TTC549 (cell line): ENCODE data around the gene ATF1.
"Not testable (repeated sequence)": the region's sequence is repeated elsewhere in the genome, so short reads cannot be mapped to it uniquely, and the experiment has no call there.

ENCODE experiments used
- FAIRE-seq: peaks from 2 replicates; lab custom pipeline; 2012; peaks lifted over from hg19 to GRCh38; lab: Jason Lieb, UNC

Gene ATF1

DNA sequence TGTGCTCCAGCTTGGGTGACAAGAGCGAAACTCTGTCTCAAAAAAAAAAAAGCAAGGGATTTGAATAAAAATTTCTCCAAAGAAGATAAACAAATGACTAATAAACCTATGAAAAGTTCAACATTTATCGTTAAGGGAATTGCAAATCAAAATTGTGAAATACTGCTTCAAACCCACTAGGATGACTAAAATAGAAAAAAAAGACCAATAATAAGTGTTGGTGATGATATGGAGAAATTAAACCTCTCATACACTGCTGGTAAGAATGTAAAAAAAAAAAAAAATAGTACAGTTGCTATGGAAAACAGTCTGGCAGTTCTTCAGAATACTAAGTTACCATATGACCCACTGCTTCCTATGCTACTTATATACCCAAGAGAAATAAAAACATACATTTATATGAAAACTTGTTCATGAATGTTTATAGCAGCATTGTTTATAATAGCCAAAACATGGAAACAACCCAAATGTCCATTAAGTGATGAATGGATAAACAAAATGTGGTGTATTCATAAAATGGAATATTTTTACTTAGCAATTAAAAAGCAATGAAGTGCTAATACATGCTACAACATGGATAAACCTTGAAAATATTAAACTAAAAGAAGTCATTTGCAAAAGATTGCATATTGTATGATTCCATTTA lies 39.5 kb downstream of the ATF1 start:
- no peak for FAIRE-seq

DNA sequence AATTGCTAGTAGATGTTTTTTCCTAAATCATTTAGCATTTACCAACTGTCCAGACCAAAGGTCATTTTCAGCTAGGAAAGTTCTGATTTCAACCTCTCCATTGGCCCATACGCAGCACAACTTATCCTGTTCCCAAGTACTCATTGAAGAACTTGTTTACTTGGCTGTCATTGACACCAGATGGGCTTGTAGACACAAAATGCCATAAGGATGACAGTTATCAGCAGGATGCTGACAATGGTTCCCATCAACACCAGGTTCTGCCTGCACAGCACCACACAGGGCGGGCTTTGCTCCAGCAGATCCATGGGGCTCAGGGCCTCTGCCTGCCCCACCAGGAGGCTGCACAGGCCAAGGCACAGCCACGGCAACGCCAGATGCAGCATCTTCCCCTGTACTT lies 42.3 kb downstream of the ATF1 start:
- no peak for FAIRE-seq

DNA sequence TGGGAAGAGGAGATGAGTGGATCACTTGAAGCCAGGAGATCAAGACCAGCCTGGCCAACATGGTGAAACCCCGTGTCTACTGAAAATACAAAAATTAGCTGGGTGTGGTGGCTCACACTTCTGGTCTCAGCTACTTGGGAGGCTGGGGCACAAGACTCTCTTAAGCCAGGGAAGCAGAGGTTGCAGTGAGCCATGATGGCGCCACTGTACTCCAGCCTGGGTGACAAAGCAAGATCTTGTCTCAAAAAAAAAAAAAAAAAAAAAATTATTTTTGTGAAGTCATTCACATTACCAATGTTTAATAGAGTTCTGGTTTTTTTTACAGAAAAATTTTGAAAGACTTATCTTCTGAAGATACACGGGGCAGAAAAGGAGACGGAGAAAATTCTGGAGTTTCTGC lies 45.2 kb downstream of the ATF1 start:
- not testable (repeated sequence) for FAIRE-seq

DNA sequence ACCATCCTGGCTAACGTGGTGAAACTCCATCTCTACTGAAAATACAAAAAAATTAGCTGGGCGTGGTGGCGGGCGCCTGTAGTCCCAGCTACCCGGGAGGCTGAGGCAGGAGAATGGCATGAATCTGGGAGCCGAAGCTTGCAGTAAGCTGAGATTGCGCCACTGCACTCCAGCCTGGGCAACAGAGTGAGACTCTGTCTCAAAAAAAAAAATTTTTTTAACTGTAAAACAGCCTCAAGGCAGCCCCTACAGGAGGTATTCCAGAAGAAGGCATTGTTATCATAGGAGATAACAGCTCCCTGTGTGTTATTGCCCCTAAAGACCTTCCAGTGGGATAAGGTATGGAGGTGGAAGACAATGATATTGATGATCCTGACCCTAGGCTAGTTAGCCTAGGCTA lies 51.0 kb downstream of the ATF1 start:
- FAIRE-seq = not testable (repeated sequence)

DNA sequence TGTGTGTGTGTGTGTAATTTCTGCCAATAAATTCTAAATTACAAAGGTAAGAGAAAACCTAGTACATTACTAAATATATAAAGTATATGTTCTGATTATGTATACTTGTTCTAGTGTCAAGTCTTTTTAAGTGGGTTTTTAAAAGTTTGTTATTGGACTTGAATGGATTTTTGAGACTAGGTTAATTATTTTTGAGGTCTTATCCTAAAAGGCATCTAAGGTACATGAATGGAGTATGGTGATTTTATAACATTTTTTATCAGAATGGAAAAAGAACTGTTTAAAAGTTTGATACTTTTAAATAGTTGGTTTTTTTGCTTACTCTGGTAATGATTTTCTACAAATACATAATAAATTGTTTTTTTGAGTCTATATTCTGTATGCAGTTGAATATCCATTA lies 56.3 kb downstream of the ATF1 start:
- FAIRE-seq = no peak

DNA sequence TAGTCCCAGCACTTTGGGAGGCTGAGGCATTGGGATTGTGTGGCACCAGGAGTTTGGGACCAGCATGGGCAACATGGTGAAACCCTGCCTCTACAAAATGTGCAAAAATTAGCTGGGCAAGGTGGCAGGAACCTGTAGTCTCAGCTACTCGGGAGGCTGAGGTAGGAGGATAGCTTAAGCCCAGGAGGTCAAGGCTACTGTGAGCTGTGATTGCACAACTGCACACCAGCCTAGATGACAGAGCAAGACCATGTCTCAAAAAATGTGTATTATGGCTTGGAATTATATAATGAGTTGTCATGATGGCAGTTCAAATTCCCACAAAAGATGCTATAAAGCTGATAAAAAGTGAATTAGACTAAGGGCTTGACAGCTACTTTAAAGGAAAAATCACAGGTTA lies 58.2 kb downstream of the ATF1 start:
- no peak for FAIRE-seq

DNA sequence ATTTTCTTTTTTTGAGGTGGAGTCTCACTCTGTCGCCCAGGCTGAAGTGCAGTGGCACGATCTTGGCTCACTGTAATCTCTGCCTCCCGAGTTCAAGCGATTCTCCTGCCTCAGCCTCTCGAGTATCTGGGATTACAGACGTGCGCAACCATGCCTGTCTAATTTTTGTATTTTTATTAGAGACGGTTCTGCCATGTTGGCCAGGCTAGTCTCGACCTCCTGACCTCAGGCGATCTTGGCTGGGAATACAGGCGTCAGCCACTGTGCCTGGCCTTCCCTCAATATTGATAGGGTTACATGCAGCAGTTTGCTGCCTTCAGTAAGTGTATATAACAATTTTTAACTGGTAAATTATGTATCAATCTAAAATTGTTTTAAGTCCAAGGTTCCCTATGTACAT lies 59.8 kb downstream of the ATF1 start:
- FAIRE-seq = not testable (repeated sequence)

DNA sequence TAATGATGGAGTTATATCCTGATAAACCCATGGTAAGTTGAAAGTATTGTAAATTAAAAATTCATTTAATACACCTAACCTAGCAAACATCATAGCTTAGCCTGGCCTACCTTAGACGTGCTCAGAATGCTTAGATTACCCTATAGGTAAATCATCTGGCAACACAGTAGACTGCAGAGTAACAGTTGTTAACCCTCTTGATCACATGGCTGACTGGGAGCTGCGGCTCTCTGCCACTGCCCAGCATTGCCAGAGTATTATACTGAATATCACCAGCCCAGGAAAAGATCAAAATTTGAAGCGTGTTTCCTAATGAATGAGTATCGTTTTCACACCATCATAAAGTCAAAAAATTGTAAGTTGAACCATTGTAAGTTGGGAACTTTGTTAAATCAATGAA lies 61.0 kb downstream of the ATF1 start:
- no peak for FAIRE-seq

DNA sequence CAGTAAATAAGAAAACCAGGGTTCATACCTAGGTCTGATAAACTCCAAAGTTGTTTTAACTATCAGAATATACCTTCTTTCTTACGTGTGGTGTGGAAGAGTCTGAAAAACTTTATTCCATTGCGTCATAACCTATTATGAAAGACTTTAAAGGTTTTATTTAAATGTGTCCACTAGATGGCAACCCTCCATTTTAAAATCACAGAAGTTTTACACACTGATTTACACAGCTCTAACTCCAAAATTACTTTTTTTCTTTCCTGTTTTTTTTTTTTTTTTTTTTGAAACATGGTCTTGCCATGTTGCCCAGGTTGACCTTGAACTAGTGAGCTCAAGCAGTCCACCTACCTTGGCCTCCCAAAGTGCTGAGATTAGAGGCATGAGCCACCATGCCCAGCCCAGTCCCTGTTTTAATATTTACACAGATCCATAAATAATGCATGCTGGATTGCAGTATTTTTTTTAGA lies 61.5 kb downstream of the ATF1 start:
- peak; percentile 89 for FAIRE-seq

DNA sequence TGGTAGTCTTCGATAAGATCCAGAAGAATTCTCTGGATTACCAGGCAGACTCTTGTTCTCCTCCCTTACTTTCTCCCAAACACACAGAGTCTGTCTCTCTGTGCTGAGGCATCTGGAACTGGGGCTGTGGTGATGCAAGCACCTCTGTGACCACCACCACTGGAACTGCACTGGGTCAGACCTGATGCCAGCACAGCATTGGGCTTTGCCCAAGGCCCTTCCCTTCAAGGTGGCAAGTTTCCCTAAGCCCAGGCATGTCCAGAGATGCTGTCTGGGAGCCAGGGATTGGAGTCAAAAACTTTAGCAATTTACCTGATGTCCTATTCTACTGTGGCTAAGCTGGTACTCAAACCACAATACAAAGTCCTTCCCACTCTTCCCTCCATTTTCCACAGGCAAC lies 64.2 kb downstream of the ATF1 start:
- no peak for FAIRE-seq

DNA sequence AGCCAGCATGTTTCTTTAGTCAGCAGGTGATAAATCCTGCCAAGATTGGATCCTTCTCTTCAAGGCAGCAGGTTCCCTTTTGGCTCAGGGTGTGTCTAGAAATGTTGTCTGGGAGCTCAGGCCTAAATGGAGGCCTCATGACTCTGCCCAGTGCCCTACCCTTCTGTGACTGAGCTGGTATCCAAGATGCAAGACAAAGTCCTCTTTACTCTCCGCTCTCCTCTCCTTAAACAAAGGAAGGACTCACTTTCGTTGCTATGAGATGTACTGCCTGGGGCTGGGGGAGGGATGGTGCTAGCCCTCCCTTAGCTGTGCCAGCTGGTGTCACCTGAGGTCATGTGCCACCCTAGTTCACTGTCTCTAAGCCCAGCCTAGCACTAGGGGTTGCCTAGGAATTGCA lies 65.0 kb downstream of the ATF1 start:
- FAIRE-seq = no peak

DNA sequence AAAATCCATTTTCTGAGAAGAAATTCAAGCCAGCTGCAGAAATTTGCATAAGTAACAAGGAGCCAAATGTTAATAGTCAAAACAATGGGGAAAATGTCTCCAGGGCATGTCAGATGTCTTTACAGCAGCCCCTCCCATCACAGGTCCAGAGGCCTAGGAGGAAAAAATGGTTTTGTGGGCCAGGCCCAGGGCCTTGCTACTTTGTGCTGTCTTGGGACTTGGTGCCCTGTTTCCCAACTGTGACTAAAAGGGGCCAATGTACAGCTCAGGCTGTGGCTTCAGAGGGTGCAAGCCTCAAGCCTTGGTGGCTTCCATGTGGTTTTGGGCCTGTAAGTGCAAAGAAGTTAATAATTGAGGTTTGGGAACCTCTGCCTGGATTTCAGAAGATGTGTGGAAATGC lies 69.9 kb downstream of the ATF1 start:
- not testable (repeated sequence) for FAIRE-seq

DNA sequence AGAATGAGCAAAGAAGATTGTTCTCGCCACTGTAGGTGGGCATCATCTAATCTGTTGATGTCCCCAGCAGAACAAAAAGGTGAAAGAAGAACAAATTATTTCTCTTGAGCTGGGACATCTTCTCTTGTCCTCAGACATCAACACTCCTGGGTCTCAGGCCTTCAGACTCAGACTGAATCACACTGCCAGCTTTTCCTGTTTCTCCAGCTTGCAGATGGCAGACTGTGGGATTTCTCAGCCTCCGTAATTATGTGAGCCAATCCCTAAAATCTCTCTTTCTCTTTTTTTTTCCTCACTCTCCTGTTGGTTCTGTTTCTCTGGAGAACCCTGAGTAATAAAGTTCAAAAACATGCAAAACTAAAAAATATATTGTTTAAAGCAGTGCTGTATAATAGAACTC lies 75.1 kb downstream of the ATF1 start:
- no peak for FAIRE-seq

DNA sequence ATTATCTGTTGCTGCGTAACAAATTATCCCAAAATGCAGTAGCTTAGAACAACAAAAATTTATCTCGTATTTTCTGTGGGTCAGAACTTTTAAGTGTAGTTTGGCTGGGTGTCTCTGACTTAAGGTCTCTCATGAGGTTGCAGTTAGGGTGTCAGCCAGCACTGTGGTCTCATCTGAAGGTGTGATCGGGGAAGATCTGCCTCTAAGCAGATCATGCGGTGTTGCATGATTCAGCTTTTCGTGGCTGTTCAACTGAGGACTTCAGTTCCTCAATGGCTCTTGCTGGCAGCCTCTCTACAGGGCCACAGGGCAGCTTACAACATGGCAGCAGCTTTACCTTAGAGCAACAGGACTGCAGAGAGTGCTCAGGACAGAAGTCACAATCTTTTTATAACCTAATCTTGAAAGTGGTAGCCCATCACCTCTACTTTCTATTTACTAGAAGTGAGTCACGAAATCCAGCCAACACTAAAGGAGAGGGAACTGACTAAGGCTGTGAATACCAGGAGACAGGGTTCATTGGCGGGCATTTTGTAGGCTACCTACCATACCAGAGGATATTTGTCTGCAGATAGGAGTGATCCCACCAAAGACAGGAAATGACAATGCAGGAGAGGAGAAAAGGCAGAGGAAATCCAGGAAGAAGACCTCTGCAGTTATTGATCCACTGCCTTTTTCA lies 77.0 kb downstream of the ATF1 start:
- FAIRE-seq = no peak

DNA sequence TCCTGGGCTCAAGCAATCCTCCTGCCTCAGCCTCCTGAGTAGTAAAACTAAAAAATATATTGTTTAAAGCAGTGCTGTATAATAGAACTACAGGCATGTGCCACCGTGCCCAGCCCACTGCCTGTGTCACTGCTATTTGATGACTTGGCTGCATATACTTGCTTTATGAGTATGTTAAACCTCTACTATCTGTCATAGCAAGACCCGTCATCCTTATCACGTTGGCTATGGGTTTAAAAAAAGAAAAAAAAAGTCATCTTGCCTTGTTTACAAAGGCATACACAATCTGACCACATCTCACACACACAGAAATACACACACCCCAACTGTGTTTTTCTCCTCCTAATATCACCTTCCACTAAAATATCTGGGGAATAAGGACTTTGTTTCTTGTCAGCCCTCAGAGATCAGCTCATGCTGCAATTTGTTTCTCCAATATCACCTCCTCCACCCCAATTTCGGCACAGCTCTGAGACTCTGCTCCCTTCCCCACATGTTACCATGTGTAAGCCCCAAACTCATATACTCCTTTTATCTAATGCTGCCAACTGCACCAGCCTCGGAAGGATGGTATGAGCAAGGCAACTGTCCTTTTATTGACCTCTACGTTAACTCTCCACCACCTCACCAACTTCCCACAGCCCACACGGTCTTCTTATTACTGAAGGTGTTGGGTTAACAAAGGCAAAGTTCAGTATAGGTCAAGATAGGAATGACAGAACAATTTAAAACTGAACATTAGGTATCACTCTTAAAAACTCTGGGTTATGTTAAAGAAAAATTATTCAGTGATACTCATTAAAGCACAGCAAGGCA lies 78.0 kb downstream of the ATF1 start:
- no peak for FAIRE-seq

DNA sequence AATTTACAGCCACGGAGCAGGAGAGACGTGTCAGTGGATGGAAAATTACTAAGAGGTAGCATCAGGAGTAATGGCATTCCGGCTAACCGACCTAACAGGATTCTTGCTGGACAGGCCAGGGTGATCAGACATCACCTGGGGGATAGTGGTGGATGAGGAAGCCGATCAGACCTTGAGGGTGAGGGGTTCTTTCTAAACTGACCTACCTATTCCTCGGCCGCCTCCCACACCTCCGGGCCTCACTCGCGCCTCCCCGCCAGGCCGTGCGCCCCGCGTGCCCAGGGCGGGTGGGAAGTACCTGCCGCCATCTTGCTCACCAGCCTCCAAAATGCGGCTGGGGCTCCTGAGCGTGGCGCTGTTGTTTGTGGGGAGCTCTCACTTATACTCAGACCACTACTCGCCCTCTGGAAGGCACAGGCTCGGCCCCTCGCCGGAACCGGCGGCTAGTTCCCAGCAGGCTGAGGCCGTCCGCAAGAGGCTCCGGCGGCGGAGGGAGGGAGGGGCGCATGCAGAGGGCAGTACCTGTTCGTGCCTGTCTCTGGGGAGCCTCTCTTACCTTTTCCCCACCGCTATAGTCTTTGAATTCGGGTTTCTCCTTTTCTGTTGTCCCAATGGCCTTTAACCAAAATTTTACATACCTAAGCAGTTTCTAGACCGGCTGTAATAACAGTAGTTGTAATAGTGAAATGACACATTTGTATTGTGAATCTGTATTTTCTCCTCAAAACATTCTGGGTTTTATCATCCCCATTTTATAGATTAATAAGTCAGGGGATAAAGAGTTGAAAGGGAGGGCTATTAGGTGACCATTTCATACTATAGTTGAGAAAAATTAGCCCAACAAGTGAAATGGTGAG lies 79.0 kb downstream of the ATF1 start, which contains the start of gene TMPRSS12:
TMPRSS12 (plus strand) TSS at position 290 of the 857 bp plus-strand sequence; CDS start at position 329, 39 bp downstream.
- FAIRE-seq = no peak

DNA sequence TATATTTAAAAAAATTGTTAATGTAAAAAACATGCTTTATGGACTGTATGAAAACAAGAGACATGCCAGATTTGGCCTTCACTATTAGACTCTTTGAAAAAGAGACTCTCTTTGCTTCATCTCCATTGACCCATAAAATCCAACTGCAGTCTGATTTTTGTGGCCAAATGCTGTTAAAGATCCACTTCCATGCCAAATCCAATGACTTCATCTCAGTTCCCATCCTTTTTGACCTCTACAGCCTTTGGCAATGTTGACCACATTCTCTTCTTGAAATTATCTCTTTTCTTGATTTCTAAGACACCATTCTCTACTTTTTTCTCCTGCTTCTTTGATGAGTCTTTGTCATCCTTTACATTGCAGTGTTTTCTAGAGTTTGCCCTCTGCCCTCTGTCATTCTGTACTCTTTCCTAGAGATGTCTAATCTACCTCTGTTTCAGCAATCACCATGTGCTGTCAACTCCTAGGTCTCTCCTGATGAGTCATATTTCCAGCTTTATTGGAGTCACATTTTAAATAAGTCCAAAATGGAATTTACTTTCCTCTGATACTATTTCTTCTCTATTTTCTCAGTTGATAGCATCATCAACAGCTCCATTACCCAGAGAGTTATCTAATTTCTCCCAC lies 81.2 kb downstream of the ATF1 start:
- no peak for FAIRE-seq

DNA sequence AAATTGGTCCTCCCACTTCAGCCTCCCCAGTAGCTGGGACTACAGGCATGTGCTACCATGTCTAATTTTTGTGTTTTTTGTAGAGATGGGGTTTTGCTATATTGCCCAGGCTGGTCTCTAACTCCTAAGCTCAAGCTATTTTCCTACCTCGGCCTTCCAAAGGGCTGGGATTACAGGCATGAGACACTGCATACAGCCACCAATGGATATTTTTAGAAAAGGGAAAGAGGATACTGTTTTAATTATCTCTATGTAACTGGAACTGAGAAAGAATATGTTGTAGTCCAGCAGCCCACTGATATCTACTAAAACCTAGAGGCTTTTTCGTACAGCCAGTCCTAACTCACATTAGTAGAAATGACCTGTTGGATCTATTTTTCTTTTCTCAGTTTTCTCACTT lies 85.1 kb downstream of the ATF1 start:
- no peak for FAIRE-seq

DNA sequence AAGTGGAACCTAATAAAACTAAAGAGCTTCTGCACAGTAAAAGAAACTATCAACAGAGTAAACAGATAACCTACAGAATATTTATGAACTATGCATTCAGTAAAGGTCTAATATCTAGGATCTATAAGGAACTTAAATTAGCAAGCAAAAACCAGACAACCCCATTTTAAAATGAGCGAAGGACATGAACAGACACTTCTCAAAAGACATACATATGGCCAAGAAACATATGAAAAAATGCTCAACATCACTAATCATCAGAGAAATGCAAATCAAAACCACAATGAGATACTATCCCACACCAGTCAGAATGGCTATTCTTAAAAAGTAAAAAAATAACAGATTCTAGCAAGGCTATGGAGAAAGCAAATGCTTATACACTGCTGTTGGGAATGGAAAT lies 91.3 kb downstream of the ATF1 start:
- FAIRE-seq = not testable (repeated sequence)

DNA sequence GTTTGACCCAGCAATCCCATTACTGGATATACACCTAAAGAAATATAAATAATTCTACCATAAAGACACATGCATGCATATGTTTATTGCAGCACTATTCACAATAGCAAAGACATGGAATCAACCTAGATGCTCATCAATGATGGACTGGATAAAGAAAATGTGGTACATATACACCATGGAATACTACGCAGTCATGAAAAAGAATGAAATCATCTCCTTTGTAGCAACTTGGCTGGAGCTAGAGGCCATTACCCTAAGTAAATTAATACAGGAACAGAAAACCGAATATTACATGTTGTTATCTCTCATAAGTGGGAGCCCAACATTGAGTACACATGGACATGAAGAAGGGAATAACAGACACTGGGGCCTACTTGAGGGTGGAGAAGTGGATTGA lies 91.8 kb downstream of the ATF1 start:
- FAIRE-seq = not testable (repeated sequence)

DNA sequence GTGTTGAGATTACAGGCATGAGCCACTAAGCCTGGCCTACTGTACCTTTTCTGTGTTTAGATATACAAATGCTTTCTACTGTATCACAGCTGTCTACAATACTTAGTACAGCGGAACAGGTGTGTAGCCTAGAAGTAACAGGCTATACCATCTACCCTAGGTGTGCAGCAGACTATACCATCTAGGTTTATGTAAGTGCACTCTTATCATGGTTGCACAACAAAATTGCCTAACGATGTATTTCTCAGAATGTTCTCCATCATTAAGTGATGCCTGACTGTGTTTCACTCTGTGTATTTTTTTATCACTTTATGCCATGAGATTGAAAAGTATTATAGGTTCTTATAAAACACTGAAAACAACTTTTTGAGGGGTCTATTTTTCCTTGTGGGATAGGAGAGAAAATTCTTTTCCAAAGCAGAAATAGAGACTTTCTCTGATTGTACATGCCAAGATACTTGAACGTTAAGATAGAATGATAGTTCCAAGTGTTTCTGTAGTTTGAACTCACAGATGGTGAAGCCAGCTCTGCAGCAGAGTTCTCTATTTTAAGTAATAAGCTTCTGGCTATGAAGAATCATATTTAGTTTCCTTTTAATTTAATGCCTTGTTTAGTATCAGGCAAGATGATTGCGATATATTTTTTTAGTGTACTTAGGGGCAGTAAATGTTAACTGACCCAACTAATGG lies 95.9 kb downstream of the ATF1 start:
- FAIRE-seq = no peak
